G401 (cell line): Measurements from ENCODE around the gene C13orf46. TPM values are rescaled to one million over a fixed set of nuclear protein-coding genes. Genes with fewer than 3 reads are reported as not detected.
A peak's percentile ranks its signal among the peaks of the same experiment; 100 is the strongest.
"Not testable (repeated sequence)": the region's sequence is repeated elsewhere in the genome, so short reads cannot be mapped to it uniquely, and the experiment has no call there.

Source experiments
- DNase-seq: peaks from one replicate; pipeline ENCODE4 v3.0.0-alpha.2; 2015; ENCODE audit warnings: low spot score
- in situ Hi-C: cut with HindIII; loops from 2 replicates; pipeline ENCODE4 v1.10.0; 2016; ENCODE audit warnings: low sequenced_read_pairs, mixed read lengths
- total RNA-seq: library from RNA; depleted of rRNA; stranded (reverse); fragments of >200 nt; shearing (Covaris generic); gene quantifications from 2 replicates; pipeline ENCODE4 v1.2.3, GENCODE V29; 2014

Gene C13orf46
- total RNA-seq, 1 experiment from 2014 or later, result not detected

DNA sequence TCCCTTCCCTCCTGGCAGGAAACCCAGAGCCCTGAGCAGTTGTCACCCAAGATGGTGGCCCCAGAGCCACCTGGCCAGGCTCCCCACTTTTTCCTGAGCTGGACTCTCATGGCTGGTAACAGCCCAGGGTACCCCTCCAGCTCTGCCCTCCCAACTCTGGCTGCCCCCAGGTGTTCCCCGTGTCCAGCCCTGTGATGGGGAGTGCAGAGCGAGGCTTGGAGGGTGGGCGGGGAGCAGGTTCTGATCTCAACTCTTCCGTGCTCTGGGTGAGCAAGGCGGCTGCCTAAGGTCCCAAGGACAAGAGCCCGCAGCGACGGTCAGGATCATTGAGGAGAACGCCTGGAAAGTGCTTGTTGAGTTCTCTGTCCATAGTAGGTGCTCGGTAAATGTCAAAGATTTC lies 55.3 kb downstream of the C13orf46 start:
- no peak for DNase-seq
- in situ Hi-C loops, result no loop called here

DNA sequence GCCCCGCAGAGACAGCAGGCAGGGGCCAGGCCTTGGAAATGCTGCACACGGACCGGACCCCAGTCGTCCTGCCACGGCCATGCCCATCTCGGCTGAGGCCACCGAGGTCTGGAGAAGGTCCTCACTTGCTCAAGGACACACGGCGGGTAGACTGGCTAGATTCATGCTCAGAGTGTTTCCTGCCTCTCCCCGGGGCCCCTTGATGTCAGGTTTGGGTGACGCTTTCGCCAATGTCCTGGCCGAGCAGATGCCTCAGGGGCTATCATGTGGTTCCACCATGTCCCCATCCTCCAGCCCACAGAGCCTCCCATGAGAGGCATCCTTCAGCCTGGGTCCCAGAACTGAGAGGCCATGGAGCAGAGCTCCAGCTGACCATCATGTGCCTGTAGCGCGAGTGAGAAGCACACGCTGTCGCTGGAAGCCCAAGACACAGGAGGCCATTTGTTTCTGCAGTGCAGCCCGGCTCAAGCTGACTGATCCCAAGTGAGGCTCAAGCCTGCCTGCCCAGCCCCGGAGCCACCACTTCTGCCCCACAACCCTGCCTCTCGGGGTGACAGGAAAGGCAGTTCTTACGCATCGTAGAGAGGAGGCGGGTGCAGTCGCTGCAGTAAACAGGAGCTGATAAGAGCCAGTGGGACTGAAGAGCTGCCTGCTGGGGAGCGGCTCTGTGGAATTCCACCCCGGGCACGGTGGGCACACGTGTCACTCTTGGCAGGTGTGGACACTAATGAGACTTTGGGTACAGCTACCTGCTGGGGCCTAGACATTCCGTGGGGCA lies 56.1 kb downstream of the C13orf46 start:
- in situ Hi-C loops, result no loop called here
- DNase-seq, result no peak

DNA sequence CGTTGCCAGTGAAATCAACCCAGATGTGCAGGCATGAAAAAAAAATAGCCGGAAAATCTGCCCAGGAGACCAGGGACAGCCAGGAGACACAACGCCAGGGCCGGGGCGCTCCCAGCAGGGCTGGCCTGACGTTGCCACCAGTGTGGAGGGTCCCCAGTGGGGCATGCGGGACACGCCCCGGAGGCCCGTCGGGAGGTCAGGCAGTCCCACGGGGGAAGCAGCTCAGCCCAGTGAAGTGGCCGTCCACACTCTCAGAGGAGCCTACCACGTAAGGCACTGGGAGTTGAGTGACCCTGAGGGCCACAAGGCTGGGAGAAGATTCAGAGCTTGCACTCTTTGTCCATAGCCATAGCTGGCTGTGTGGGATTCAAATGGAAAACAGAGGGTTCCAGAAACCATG lies 56.8 kb downstream of the C13orf46 start:
- no peak for DNase-seq
- in situ Hi-C loops, result no loop called here

DNA sequence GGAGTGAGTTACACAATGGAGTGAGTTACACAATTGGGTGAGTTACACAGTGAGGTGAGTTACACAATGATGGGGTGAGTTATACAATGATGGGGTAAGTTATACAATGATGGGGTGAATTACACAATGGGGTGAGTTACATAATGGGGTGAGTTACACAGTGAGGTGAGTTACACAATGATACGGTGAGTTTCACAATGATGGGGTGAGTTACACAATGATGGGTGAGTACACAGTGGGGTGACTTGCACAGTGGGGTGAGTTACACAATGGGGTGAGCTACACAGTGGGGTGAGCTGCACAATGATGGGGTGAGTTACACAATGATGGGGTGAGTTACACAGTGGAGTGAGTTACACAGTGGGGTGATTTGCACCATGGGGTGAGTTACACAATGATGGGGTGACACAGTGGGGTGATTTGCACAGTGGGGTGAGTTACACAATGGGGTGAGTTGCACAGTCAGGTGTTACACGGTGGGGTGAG lies 57.5 kb downstream of the C13orf46 start:
- in situ Hi-C loops, result no loop called here
- no peak for DNase-seq

DNA sequence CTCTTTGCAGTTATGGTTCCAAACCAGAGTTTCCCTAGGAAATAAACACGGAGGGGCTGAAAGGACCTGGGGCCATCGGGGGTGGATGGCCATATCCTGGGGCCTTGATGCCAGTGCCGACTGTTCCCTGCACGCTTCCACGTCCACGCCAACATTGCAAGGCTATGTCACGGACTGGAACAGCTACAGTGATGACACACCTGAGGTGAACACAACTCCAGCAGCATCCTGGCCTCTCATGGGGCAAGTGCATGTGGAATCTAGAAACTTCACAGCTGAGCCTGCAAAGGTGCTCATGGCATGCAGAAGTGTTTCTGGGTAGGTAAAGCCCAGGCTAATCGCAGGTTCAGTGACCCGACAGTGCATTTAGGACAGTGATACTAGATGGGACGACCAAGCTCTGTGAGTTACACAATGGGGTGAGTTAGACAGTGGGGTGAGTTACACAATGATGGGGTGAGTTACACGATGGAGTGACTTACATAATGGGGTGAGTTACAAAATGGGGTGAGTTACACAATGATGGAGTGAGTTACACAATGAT lies 58.0 kb downstream of the C13orf46 start:
- DNase-seq, result no peak

DNA sequence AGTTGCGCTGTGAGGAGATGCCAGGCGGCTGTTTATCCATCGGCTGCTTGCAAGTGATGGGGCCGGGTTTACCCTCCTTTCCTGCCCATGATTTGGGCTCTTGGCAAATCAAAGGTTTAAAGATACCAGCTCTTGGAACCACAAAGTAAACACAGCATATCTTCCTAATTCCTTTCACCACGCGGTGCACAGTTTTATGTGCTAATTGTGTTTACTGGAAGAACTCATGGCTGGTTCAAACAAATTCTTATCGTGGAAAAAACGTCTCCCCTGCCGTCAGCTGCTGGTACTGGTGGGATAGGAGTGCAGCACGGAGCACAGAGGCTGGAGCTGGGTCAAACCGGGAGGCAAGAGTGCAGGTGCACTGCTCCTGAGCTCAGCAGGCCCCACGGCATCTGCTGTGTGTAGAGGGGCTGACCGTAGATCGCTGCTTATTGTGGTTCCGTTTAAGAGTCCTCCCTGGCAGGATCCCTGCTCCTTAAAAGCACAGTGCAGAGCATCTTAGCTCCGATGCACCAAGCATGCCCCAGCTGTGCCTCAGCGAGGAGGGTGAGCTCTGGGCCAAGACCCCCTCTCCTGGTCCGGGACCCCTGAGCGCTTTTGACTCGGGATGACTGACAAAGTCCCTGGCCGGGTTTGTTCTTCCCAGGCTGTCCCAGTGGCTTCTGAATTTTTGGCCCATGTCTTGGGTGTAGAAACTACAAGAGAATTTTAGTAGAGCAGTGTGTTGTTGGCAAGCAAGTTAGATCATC lies 58.7 kb downstream of the C13orf46 start:
- in situ Hi-C loops, result no loop called here
- no peak for DNase-seq

More for the DNA sequence above, 58.0 kb downstream of the C13orf46 start:
- in situ Hi-C loops, result no loop called here

DNA sequence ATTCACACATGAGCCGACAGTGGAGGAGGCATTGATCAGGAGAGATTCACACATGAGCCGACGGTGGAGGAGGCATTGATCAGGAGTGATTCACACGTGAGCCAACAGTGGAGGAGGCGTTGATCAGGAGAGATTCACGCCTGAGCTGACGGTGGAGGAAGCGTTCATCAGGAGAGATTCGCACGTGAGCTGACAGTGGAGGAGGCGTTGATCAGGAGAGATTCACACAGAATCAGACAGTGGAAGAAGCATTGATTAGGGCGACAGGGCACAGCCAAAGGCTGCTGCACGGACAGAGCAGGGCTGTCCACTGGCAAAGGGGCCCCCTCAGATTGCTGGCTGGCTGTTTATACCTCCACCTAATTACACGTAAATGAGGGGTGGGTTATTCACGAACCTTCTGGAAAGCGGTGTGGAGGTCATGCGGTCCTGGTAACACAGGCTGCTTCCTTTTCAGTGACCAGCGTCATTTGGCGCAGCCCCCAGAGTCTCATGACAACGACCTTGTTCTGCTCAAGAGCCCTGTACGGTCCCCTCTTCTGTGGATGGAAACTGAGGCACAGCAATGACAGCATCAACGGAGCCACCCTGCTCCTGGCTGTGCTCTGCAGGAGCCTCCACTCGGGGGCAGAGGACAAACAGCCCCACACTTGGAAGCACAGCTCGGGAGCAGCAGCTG lies 59.4 kb downstream of the C13orf46 start:
- in situ Hi-C loops, result no loop called here

DNA sequence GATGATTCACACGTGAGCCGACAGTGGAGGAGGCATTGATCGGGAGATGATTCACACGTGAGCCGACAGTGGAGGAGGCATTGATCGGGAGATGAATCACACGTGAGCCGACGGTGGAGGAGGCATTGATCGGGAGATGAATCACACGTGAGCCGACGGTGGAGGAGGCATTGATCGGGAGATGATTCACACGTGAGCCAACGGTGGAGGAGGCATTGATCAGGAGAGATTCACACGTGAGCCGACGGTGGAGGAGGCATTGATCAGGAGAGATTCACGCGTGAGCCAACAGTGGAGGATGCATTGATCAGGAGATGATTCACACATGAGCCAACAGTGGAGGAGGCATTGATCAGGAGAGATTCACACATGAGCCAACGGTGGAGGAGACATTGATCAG lies 60.0 kb downstream of the C13orf46 start:
- DNase-seq, in situ Hi-C loops: not testable (repeated sequence)

More for the DNA sequence above, 59.4 kb downstream of the C13orf46 start:
- DNase-seq, result no peak

DNA sequence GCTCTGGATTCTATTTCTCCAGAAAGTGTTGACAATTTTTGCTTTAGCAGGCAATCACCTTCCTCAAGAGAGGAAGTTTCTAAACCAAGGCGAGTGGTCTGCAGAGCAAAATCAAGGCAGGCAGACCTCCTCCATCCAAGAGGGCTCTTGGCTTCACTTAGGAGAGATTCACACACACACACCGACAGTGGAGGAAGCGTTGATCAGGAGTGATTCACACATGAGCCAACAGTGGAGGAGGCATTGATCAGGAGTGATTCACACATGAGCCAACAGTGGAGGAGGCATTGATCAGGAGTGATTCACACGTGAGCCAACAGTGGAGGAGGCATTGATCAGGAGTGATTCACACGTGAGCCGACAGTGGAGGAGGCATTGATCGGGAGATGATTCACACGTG lies 60.5 kb downstream of the C13orf46 start:
- DNase-seq, in situ Hi-C loops: not testable (repeated sequence)

DNA sequence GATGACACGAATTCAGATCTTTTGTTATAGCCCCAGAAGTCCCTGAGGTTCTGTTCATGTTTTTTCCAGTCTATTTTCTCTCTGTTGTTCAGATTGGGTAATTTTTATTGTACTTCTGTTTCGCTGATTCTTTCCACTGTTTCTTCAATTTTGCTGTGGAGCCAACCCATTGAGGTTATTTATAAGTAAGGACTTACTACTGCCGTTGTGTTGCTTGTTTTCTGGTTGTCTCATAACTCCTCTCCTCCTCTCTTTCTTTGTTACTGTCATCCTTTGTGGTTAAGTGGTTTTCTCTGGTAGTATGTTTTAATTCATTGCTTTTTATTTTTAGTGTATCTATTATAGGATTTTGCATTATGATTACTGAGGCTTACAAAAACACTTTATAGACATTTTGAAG lies 61.3 kb downstream of the C13orf46 start:
- no peak for DNase-seq
- in situ Hi-C loops, result no loop called here

DNA sequence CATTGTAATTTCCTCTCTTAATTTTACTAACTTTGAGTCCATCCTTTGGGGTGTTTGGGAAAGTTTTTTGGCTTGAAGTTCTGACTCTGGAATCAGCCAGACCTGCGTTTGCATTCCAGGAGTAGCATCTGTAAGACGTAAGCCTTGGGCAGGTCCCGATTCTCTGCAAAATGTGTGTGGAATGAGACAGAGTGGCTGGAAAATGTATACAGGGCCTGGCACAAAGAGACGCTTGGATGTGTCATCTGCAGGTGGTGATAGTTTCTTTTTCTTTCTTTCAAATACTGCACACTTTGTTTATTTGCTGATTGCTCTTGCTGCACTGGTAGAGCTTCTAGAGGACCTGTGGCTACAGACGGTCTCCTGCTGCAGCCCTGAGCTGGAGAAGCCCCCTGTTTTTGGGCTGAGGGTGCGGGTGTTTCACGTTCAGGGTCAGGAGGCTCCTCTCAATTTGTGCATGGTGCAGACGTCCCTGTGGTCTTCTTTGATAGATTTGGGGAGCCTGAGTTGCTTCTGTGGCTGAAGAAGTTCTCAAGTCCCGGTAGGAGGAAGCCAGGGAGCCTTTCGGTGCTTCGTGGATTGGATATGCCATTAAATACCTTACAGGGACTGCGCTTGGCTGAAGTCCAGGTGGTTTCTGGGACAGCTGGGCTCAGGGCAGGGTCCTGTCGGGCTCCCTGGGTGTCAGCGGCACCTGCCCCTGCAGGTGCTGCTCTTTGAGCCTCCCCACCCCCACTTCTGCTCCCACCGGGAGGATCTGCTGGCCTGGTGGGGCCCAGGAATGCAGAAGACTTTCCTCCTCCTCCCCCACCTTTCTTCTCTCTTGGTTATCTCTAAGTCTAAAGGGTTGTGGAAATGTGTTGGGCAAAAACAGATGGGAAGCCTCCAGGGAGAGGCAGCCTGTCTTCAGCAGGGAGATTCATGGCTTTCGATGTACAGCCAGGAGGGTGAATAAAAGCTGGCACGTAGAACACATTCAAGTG lies 66.0 kb downstream of the C13orf46 start:
- no peak for DNase-seq
- in situ Hi-C loops, result no loop called here

DNA sequence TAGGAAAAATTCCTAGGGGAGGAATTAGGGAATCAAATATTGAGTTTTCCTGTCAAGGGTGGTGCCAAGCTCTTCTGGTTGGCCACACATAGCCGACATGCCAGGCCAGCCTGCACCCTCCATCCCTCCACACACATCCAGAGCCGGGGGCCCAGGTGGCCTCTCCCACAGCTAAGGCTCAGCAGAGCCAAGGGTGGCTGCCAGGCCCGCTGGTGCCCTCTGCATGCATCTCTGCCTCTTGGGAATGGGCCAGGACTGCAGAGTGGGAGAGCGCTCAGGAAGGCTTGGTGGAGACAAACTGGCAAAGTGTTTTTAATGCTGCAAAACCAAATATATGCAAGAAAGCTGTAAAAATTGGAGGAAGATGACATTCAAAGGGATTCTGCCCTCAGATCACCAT lies 67.3 kb downstream of the C13orf46 start:
- in situ Hi-C loops, result no loop called here
- peak; percentile 43 for DNase-seq

DNA sequence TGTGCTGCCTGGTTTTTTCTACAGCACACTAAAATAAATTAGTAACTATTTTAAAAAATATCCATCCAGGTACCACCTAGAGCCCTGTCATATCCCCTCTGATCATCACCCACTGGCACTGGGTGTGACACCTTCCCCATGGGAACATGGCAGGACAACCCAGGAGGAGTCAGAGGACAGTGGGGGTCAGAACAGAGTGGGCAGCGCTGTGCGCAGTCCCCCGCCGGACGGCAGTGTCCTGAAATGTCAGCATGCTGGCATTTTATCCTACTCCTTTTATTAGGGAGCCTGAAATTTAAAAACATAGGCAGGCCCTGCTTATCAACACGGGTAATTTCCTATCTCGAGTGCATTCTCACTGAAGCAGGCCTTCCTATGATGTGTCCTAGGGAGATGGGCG lies 67.9 kb downstream of the C13orf46 start:
- no peak for DNase-seq
- in situ Hi-C loops, result no loop called here

DNA sequence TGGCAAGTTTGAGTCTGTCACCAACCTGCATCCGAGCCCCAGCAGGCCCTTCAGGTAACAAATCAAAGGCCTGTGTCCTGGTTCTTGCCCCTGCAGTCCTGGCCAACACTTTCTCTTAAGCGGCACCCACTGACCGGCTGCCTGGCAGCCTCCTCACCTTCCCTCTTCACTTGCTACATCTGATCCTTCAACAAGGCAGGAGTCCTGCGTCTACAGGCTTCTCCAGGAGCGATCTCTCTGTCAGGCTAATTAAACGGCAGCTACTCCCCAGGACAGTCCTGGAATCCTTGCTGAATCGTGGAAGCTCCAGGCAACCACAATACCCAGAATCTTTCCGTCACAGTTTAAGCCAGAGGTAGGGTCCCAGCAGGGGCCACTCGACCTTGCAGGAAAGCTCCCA lies 68.9 kb downstream of the C13orf46 start:
- in situ Hi-C loops, result no loop called here
- DNase-seq, result no peak

DNA sequence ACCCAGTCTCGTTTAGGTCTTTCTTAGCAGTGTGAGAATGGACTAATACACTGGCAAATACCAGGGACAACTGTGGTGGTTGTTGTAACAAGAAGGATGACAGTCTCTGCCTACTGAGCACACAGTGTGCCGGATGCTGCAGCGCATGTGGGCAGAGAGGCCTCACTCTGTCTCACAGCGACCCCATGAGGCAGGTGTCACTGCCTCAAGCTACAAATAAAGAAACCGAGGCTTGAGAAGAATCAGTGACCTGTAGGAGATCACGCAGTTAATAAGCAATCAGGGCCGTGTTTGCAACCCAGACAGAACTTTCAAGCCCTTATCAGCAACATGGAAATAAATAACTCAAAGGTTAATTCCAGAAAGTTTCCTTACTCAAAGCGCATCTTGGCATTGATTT lies 69.5 kb downstream of the C13orf46 start:
- in situ Hi-C loops, result no loop called here
- DNase-seq, result peak; percentile 8

DNA sequence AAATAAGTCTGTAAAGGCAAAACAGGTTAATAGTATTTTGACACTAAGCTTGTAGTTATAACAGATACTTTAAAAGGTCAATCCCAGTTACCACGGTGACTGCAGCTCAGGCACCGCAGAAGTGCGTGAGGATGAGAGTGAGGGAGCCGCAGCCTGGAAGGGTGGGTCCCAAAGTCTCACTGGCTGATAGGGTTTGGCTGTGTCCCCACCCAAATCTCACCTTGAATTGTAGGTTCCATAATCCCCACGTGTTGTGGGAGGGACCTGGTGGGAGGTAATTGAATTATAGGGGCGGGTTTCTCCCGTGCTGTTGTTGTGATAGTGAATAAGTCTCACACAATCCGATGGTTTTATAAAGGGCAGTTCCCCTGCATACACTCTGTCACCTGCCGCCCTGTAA lies 70.0 kb downstream of the C13orf46 start:
- no peak for DNase-seq
- in situ Hi-C loops, result no loop called here
